22Rv1 (cell line): ENCODE measurements around the gene TMEM174.

Experiments used
- CTCF ChIP-seq: fragments of 450-650 bp; IDR thresholded peaks from 2 replicates; pipeline ENCODE4 v1.5.1; 2017; ENCODE audit warnings: mild to moderate bottlenecking
- ZFX ChIP-seq: fragments of 450-650 bp; IDR thresholded peaks from 2 replicates; pipeline ENCODE4 v1.6.1; 2017; ENCODE audit warnings: antibody characterized with exemption, borderline replicate concordance

DNA sequence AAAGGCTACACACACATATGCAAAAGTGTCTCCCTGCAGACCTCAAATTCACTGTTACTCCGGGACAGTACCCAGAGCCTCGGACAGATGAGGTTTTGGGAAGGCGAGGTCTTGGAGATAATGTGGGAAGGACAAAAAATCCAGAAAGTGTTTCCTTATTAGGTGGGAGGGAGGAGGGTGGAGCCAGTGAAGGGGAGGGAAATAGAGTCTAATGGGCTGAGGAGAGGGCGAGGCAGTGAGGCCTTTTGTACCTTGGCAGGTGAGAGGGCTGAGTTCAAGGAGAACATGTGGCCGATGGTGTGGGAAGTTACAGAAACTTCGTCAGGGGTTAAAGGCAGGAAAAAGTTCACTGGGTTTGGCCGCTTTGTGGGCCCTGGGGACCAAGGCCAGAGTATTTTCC, 22.1 kb upstream of the TMEM174 start:
- TF ChIP-seq CTCF (no peak), ZFX (no peak)
